ENCODE data around the gene ATP9B.

- no peak for TF ChIP-seq ZNF366 (tag by site-specific recombination; conservative IDR thresholded peaks at IDR 0.05)
- TF ChIP-seq ZNF121 (tag by site-specific recombination; IDR thresholded peaks at IDR 0.05), result no peak
- TF ChIP-seq CTCF (tag by site-specific recombination; IDR thresholded peaks at IDR 0.05), result no peak
- no peak for TF ChIP-seq ZBTB8A (tag by site-specific recombination; IDR thresholded peaks at IDR 0.05)
- no peak for TF ChIP-seq TCF7L2 (IDR thresholded peaks at IDR 0.05; ENCODE audit: borderline replicate concordance, low read depth, low read length)
- no peak for TF ChIP-seq ZSCAN5A (tag by site-specific recombination; IDR thresholded peaks at IDR 0.05)
- TF ChIP-seq ZBTB1 (tag by site-specific recombination; IDR thresholded peaks at IDR 0.05), result no peak
- no peak for TF ChIP-seq SP2 (tag by site-specific recombination; IDR thresholded peaks at IDR 0.05)
- TF ChIP-seq, protein P1, sequence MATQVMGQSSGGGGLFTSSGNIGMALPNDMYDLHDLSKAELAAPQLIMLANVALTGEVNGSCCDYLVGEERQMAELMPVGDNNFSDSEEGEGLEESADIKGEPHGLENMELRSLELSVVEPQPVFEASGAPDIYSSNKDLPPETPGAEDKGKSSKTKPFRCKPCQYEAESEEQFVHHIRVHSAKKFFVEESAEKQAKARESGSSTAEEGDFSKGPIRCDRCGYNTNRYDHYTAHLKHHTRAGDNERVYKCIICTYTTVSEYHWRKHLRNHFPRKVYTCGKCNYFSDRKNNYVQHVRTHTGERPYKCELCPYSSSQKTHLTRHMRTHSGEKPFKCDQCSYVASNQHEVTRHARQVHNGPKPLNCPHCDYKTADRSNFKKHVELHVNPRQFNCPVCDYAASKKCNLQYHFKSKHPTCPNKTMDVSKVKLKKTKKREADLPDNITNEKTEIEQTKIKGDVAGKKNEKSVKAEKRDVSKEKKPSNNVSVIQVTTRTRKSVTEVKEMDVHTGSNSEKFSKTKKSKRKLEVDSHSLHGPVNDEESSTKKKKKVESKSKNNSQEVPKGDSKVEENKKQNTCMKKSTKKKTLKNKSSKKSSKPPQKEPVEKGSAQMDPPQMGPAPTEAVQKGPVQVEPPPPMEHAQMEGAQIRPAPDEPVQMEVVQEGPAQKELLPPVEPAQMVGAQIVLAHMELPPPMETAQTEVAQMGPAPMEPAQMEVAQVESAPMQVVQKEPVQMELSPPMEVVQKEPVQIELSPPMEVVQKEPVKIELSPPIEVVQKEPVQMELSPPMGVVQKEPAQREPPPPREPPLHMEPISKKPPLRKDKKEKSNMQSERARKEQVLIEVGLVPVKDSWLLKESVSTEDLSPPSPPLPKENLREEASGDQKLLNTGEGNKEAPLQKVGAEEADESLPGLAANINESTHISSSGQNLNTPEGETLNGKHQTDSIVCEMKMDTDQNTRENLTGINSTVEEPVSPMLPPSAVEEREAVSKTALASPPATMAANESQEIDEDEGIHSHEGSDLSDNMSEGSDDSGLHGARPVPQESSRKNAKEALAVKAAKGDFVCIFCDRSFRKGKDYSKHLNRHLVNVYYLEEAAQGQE (tag by site-specific recombination; IDR thresholded peaks at IDR 0.05), result no peak
Measured at GRCh38 chr18:79030680-79031079, 38.5 kb upstream of the ATP9B start.

All from HEK293 (cell line).